Mesothelial cell of epicardium (in vitro differentiated cells): ENCODE measurements around the gene POU3F2. TPM values are rescaled to one million over a fixed set of nuclear protein-coding genes. Genes with fewer than 3 reads are reported as not detected.

ENCODE experiments used
- DNase-seq, 2 experiments: peaks; one replicate each; pipeline ENCODE4 v3.0.0; 2021; ENCODE audit warnings: low spot score in 2 of 2; ENCODE audit not compliant: unreplicated experiment in 2 of 2
- H3K27ac Mint-ChIP-seq: 2 replicates; pipeline ENCODE4 v1.8.0; 2021; ENCODE audit warnings: mixed read lengths
- H3K27me3 Mint-ChIP-seq: 2 replicates; pipeline ENCODE4 v1.8.0; 2021; ENCODE audit warnings: low read depth, mixed read lengths
- H3K36me3 Mint-ChIP-seq: 2 replicates; pipeline ENCODE4 v1.8.0; 2021; ENCODE audit warnings: mixed read lengths
- H3K4me1 Mint-ChIP-seq: 2 replicates; pipeline ENCODE4 v1.8.0; 2021; ENCODE audit warnings: mixed read lengths
- H3K4me3 Mint-ChIP-seq: 2 replicates; pipeline ENCODE4 v1.8.0; 2021; ENCODE audit warnings: mild to moderate bottlenecking, moderate library complexity, mixed read lengths
- H3K9me3 Mint-ChIP-seq: 2 replicates; pipeline ENCODE4 v1.8.0; 2021; ENCODE audit warnings: mixed read lengths
- total RNA-seq: library from RNA; stranded (reverse); gene quantifications from 3 replicates; pipeline ENCODE4 v1.2.1, GENCODE V29; 2021
- TF ChIP-seq, protein P1 (sequence below): fragments of 200-600 bp; sonication (generic); IDR thresholded peaks from one replicate; pipeline ENCODE4 v1.5.0; 2021; ENCODE audit warnings: antibody characterized with exemption; ENCODE audit not compliant: unreplicated experiment

The POU3F2 gene
- total RNA-seq, 1 donor from 2014 or later: not detected

DNA sequence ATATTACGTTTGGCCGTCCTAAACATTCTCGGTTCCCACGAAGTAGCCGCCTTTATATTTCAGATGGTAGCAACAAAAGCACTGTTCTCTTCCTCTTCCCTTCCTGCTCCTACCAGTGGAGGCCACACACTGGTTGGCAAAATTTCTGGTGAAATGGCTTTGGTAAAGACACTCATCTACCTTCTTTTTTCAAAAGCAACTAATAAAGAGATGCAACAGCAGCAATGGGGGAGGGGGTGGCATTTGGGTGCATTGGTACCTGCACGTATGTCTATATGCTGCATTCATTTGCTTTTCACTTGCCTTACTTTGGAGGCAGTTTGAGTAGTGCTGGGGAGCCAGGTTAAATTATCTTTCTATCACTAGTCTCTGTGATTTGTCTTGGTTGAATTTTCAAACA lies 6.0 kb downstream of the POU3F2 start:
- Mint-ChIP-seq H3K27ac (no peak overlapping the region), H3K36me3 (no peaks in the 10 kb centered on the region), H3K4me1 (peaks cover 16% of the 10 kb centered on the region), H3K27me3 (peaks cover 98% of the 10 kb centered on the region), H3K4me3 (no peak overlapping the region), H3K9me3 (no peaks in the 10 kb centered on the region)
- no peak for DNase-seq
- TF ChIP-seq, protein P1, sequence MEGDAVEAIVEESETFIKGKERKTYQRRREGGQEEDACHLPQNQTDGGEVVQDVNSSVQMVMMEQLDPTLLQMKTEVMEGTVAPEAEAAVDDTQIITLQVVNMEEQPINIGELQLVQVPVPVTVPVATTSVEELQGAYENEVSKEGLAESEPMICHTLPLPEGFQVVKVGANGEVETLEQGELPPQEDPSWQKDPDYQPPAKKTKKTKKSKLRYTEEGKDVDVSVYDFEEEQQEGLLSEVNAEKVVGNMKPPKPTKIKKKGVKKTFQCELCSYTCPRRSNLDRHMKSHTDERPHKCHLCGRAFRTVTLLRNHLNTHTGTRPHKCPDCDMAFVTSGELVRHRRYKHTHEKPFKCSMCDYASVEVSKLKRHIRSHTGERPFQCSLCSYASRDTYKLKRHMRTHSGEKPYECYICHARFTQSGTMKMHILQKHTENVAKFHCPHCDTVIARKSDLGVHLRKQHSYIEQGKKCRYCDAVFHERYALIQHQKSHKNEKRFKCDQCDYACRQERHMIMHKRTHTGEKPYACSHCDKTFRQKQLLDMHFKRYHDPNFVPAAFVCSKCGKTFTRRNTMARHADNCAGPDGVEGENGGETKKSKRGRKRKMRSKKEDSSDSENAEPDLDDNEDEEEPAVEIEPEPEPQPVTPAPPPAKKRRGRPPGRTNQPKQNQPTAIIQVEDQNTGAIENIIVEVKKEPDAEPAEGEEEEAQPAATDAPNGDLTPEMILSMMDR: no peak

DNA sequence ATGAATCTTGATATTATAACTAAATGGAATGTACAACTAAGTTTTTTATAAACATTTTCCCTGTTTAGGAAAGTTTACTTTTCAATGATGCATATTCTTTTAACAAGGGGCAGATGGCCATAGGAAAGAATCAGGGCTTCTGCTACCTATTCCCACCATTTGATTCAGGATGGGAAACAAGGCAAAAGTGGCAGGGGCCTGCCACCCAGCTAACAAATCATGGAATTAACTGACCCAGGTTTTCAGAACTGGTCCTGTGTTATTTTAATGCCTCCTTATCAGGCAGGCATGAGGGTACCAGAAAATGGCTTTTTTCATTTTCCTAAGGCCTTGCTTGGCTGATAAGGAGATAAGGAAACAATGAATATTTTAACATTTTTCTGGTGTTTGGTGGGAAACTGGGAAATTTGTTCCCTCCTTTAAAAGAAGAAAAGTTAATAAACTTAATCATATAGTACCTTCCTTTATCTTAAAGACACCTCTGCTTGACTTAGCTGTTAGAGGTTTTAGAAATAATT lies 6.7 kb downstream of the POU3F2 start:
- no peaks in the 10 kb centered on the region for H3K36me3 Mint-ChIP-seq
- H3K4me3 Mint-ChIP-seq: no peak overlapping the region
- H3K9me3 Mint-ChIP-seq: no peaks in the 10 kb centered on the region
- peaks cover 98% of the 10 kb centered on the region for H3K27me3 Mint-ChIP-seq
- DNase-seq: no peak
- H3K27ac Mint-ChIP-seq: no peak overlapping the region
- TF ChIP-seq, protein P1: no peak
- H3K4me1 Mint-ChIP-seq: peaks cover 16% of the 10 kb centered on the region

DNA sequence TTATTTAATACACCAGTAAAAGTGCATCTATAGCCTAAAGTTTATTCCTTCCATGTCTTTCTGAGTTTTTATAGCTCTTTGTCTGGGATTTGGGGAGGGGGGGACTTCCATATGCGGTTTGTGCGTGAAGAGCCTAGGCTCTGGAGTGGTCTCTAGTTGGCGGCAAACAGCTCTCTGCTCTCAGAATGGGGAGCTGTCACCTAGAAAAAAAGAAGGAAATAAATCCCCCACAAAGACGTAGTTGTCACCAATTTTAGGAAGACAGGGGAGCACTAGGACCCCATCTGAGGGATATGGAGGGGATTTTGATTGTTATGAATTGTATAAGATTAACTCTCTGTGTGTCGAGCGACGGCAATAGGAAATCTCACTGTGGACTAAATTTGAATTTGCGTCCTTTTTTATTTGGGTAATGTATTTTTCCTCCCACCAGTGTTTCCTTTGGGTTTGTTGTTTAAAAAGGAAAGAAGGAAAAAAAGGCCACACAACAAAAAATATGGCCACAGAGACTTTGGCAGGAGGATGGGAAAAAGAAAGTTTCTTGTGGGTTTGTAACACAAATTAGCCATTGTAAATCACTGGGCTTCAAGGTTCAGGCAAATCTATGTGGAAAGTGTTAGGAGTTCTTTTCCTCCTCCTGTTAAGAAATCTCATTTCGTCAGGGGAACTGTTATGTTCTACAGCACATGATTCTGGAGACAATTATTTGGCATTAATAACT lies 7.4 kb downstream of the POU3F2 start:
- no peak for DNase-seq
- Mint-ChIP-seq H3K36me3 (no peaks in the 10 kb centered on the region), H3K27me3 (peaks cover 98% of the 10 kb centered on the region), H3K9me3 (no peaks in the 10 kb centered on the region), H3K4me1 (peaks cover 15% of the 10 kb centered on the region), H3K4me3 (no peak overlapping the region), H3K27ac (no peak overlapping the region)
- TF ChIP-seq, protein P1: no peak

DNA sequence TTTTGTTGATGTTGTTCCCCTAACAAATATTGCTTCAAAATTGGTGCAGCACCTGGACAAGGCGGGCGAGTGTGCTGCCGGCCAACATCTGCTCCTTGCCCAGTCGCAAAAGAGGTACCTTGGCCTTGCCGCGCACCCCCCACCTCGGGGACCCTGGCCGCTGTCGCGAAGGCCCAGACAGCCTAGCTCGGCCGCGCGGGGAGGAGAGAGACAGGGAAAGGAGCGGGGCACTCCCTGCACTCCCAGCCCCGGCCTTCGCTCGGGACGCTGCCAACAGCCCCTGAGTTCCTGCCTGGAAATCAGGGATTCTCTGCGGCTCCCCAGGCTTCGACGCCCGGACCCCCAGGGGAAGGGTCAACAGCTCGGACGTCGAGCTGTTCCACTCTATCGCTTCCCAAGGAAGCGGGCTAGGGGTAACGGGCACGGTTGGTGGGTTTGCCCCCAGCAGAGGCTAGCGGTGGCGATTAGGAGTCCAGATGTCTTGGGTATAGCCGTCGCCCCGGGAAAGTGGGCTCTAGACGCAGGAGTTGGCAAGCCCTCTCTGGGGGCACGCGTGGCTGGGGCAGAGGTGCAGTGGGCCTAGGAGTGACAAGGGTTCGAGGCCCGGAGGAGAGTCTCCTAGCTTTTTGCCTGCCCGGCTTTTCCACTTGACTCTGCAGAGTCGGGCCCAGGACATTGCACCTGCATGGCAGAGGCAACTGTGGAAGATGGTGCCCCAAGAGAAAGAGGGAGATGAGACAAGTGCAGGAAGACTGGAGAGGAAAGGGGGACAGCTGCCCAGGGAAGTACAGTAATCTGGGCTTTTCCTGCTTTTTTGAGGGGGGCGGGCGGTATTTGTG lies 8.2 kb downstream of the POU3F2 start:
- DNase-seq: no peak
- peaks cover 98% of the 10 kb centered on the region for H3K27me3 Mint-ChIP-seq
- no peaks in the 10 kb centered on the region for H3K36me3 Mint-ChIP-seq
- H3K4me1 Mint-ChIP-seq: peaks cover 15% of the 10 kb centered on the region
- H3K9me3 Mint-ChIP-seq: no peaks in the 10 kb centered on the region
- no peak overlapping the region for H3K27ac Mint-ChIP-seq
- TF ChIP-seq, protein P1: no peak
- no peak overlapping the region for H3K4me3 Mint-ChIP-seq

DNA sequence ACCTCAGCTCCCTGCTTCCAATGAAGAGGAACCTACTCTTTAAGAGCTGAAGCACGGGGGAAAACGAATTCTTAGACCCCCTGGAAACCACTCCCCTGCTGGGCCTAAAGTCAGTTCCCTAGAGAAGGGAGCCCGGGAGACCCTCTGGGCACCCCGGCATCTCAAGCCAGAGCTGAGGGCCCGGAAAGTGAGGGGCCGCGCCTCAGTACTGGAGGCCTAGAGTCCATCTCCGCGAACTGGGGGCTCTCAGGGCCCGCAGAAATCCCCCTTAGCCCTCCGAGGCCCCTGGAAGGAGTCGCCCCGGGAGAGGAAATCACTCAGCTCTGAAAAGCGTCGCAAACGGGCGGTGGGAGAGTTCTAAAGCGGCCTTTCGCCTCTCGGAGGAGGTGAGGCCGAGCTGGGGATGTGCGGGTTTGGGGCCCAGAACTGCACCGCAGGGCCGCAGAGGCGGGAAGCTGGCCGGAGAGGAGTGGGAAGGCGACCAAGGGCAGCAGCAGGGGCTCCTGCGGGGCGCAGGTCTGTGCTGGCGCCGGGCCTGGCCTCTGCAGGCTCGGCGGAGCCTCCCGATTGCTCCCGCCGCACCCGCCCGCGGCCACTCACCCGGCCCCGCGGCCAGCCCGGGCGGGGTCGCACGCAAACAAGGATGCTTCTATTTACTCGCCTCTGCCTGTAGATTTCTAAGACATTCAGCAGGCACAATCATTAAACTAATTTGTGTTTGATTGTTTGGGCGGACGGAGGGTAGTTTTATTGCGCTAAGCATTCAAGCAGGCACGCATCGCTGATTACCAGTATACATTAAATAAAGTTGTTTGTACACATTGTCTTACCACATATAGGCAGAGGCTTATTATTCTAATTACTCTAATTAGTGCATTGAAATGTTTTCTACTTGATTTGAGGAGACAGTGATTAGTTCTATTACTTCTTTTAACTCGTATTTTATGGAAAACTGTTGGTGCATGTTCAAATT lies 9.2 kb downstream of the POU3F2 start:
- Mint-ChIP-seq H3K4me3 (no peak overlapping the region), H3K4me1 (peaks cover 15% of the 10 kb centered on the region), H3K36me3 (no peaks in the 10 kb centered on the region), H3K9me3 (no peaks in the 10 kb centered on the region), H3K27me3 (peaks cover 96% of the 10 kb centered on the region), H3K27ac (no peak overlapping the region)
- no peak for DNase-seq
- TF ChIP-seq, protein P1: no peak
